ENCODE data around the gene CFH.
"Not testable (repeated sequence)": the region's sequence is repeated elsewhere in the genome, so short reads cannot be mapped to it uniquely, and the experiment has no call there.

CFH gene

DNA sequence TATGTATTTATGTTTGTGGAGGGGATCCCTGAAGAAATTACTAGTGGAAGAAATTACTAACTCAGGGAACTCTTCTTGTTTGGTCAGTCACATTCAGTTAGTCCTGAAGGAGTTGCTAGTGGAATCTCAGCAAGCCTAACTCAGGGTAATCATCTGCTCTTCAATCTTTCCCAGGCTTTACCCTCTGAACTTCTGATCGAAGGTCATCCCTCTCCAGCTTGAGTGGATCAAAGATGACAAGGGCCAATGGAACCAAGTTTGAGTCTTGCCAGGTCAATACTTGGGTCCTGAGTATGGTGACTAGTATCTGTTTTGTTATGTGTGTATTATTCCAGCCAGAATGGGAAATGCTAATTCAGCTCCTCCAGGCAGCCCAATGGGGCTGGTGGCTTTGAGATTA is 49.3 kb downstream of the CFH start:
- no peak overlapping the region for H3K9ac ChIP-seq (ENCODE audit: low read length)
- no peak for DNase-seq (ENCODE audit: low read depth)
- no peaks in the 10 kb centered on the region for H3K9me3 ChIP-seq (ENCODE audit: control insufficient read depth, low read length)
- H3K27me3 ChIP-seq (replicated peaks; ENCODE audit: control insufficient read depth, insufficient read depth, low read length): no peaks in the 10 kb centered on the region
- H3K4me1 ChIP-seq (ENCODE audit: control insufficient read depth, insufficient read depth, low read length): no peaks in the 10 kb centered on the region
- no peak overlapping the region for H3K4me3 ChIP-seq (ENCODE audit: low read length)
- peaks cover 48% of the 10 kb centered on the region for H3K36me3 ChIP-seq (ENCODE audit: control insufficient read depth, insufficient read depth, low read length, severe bottlenecking)

DNA sequence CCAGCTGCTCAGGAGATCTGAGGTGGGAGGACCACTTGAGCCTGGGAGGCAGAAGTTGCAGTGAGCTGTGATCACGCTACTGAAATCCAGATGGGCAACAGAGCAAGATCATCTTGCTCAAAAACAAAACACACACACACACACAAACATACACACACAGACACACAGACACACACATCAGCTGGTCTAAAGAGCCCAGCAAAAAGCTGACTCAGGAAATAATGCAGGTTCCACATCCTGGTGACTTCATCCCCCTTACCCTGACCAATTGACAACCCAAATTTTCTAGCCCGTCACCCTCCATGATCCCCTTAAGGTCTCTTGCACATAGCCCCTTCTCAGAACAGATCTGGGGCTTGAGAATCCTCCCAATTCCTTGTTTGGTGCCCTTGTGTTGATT is 58.0 kb downstream of the CFH start:
- not testable (repeated sequence) for H3K9me3 ChIP-seq (ENCODE audit: control insufficient read depth, low read length); DNase-seq (ENCODE audit: low read depth); H3K27me3 ChIP-seq (replicated peaks; ENCODE audit: control insufficient read depth, insufficient read depth, low read length); H3K9ac ChIP-seq (ENCODE audit: low read length); H3K4me1 ChIP-seq (ENCODE audit: control insufficient read depth, insufficient read depth, low read length); H3K4me3 ChIP-seq (ENCODE audit: low read length)
- peaks cover 18% of the 10 kb centered on the region for H3K36me3 ChIP-seq (ENCODE audit: control insufficient read depth, insufficient read depth, low read length, severe bottlenecking)

DNA sequence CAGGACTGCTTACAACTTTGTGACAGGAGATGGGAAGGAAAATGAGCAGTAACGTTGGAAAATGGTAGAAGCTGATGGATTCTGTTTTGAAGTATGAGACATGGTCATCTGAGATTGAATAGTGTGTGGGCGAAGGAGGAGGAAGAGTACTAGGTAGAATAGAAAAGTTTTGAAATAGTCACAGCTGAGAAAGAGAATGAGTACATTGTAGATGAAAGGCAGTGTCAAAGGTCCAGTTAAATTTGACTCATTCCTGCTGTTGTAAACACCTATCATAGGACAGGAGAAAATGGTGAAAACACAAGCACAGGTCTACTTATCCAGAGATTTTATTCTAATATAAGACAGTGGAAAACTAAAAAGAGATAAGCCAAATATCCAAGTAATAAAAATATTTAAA is 66.0 kb downstream of the CFH start:
- Histone ChIP-seq H3K4me1 (ENCODE audit: control insufficient read depth, insufficient read depth, low read length) (no peaks in the 10 kb centered on the region), H3K9me3 (ENCODE audit: control insufficient read depth, low read length) (no peaks in the 10 kb centered on the region), H3K4me3 (ENCODE audit: low read length) (no peak overlapping the region), H3K36me3 (ENCODE audit: control insufficient read depth, insufficient read depth, low read length, severe bottlenecking) (peaks cover 12% of the 10 kb centered on the region), H3K9ac (ENCODE audit: low read length) (no peak overlapping the region), H3K27me3 (replicated peaks; ENCODE audit: control insufficient read depth, insufficient read depth, low read length) (no peaks in the 10 kb centered on the region)
- no peak for DNase-seq (ENCODE audit: low read depth)

- H3K4me3 ChIP-seq (ENCODE audit: low read length): no peak overlapping the region
- DNase-seq (ENCODE audit: low read depth): peak; percentile 26
Observed at GRCh38 chr1:196723325-196724185, 71.7 kb downstream of the CFH start.

DNA sequence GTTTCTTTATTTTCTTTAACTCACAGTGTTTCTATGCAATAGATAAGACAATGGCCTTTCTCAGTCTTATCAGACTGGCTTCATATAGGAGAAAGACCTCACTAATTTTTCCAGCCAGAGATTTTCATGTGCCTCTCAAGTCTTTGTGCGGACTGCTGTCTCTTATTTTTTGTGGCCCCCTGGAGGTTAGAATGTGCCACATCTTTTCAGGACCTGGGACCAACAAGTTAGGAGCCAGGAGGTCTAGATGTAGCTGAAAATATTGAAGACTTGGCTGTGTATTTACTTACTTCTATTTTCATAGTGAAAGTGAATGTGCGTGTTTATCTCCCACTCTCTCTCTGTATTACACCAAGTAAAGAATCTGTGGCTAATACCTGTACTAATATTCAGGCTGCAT is 80.7 kb downstream of the CFH start:
- Histone ChIP-seq H3K27me3 (replicated peaks; ENCODE audit: control insufficient read depth, insufficient read depth, low read length) (no peaks in the 10 kb centered on the region), H3K36me3 (ENCODE audit: control insufficient read depth, insufficient read depth, low read length, severe bottlenecking) (peaks cover 32% of the 10 kb centered on the region), H3K9ac (ENCODE audit: low read length) (no peak overlapping the region), H3K4me3 (ENCODE audit: low read length) (no peak overlapping the region), H3K4me1 (ENCODE audit: control insufficient read depth, insufficient read depth, low read length) (no peaks in the 10 kb centered on the region), H3K9me3 (ENCODE audit: control insufficient read depth, low read length) (no peaks in the 10 kb centered on the region)
- DNase-seq (ENCODE audit: low read depth): no peak

More at GRCh38 chr1:196723325-196724185, 71.7 kb downstream of the CFH start:
- Histone ChIP-seq H3K36me3 (ENCODE audit: control insufficient read depth, insufficient read depth, low read length, severe bottlenecking) (peaks cover 36% of the 10 kb centered on the region), H3K9ac (ENCODE audit: low read length) (no peak overlapping the region), H3K9me3 (ENCODE audit: control insufficient read depth, low read length) (no peaks in the 10 kb centered on the region), H3K4me1 (ENCODE audit: control insufficient read depth, insufficient read depth, low read length) (no peaks in the 10 kb centered on the region), H3K27me3 (replicated peaks; ENCODE audit: control insufficient read depth, insufficient read depth, low read length) (no peaks in the 10 kb centered on the region)

DNA sequence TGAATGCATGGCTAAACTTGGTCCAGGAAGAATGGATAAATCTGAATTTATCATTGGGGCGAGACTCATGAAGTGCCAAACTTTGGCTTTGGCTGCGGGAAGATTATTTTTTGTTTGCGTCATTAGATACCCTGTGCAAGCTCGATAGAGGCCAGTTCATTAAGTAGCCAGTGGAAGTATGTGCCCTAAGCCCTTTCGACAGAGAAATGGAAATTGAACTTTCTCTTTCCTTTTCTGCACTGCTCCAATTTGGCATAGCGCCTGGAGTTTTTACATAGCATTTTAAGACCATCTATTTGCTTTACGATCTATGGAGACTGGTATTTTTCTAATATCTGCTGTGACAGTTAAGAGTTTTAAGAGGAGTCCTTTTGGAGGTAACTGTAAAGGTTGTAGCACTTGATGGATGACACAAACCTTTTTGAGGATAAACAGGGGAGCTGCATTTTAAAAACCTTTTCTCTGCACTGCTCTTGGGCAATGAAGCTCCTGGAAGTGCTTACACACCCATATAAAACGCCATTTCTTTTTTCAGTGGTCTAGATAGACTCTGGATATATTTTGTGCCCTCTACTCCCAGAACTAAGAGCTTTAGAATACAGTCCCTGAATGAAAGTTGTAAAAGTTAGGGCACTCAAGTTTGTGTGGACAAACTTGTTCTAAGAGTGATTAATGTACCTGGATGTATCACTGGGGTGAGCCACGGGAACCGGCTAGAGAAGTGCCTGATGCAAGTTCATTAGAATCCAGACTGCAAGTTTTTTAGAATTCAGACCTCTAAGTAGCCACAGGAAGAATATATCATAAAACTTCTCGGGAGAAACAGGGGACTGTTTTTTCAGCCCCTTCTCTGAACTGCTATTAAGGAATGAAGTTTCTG is 81.5 kb downstream of the CFH start:
- Histone ChIP-seq H3K9ac (ENCODE audit: low read length) (no peak overlapping the region), H3K9me3 (ENCODE audit: control insufficient read depth, low read length) (peaks cover 4% of the 10 kb centered on the region), H3K4me1 (ENCODE audit: control insufficient read depth, insufficient read depth, low read length) (no peaks in the 10 kb centered on the region), H3K36me3 (ENCODE audit: control insufficient read depth, insufficient read depth, low read length, severe bottlenecking) (peaks cover 31% of the 10 kb centered on the region), H3K27me3 (replicated peaks; ENCODE audit: control insufficient read depth, insufficient read depth, low read length) (no peaks in the 10 kb centered on the region), H3K4me3 (ENCODE audit: low read length) (no peak overlapping the region)
- no peak for DNase-seq (ENCODE audit: low read depth)

DNA sequence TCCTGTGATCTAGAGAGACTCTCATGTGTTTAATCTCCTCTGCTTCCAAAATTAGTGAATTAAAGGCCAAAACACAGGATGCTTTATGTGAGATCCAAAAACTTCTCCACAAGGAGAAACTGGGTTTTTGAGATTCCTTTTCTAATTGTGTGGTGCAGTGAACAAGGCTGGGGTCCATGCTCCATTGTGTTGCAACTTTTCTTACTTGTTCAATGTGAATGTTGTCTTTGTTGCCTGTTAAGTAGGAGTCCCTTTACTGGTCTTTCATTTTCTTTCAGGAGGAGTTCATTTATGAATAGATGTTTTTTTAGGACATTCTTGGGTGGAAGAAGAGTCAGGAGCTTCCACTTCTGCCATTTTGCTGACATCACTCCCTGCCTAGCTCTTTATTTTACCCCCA is 82.2 kb downstream of the CFH start:
- no peaks in the 10 kb centered on the region for H3K4me1 ChIP-seq (ENCODE audit: control insufficient read depth, insufficient read depth, low read length)

DNA sequence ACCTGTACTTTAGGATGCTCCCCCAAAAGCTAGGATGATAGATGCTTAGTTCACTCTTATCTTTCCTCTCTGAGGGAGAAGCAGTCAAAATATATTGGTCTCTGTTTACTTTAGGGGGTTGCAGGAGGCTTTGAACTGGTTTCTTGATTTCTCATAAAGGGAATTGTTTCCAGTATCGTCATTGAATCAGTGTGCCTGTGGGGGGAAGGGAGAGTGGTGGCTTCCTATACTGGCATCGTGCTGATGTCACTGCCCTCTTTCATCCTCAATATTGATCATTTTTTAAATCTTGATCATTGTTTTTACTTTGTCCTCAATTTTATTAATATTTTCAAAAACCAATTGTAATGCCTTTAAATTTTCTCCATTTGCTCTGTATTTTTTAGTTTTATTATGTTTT is 82.6 kb downstream of the CFH start:
- H3K9ac ChIP-seq (ENCODE audit: low read length): no peak overlapping the region
- H3K4me1 ChIP-seq (ENCODE audit: control insufficient read depth, insufficient read depth, low read length): no peaks in the 10 kb centered on the region
- peaks cover 10% of the 10 kb centered on the region for H3K9me3 ChIP-seq (ENCODE audit: control insufficient read depth, low read length)
- H3K36me3 ChIP-seq (ENCODE audit: control insufficient read depth, insufficient read depth, low read length, severe bottlenecking): peaks cover 34% of the 10 kb centered on the region
- DNase-seq (ENCODE audit: low read depth): no peak
- H3K27me3 ChIP-seq (replicated peaks; ENCODE audit: control insufficient read depth, insufficient read depth, low read length): no peaks in the 10 kb centered on the region
- no peak overlapping the region for H3K4me3 ChIP-seq (ENCODE audit: low read length)

More for the DNA sequence above, 82.2 kb downstream of the CFH start:
- H3K27me3 ChIP-seq (replicated peaks; ENCODE audit: control insufficient read depth, insufficient read depth, low read length): no peaks in the 10 kb centered on the region
- peaks cover 10% of the 10 kb centered on the region for H3K9me3 ChIP-seq (ENCODE audit: control insufficient read depth, low read length)
- H3K9ac ChIP-seq (ENCODE audit: low read length): no peak overlapping the region
- no peak for DNase-seq (ENCODE audit: low read depth)
- H3K36me3 ChIP-seq (ENCODE audit: control insufficient read depth, insufficient read depth, low read length, severe bottlenecking): peaks cover 33% of the 10 kb centered on the region
- H3K4me3 ChIP-seq (ENCODE audit: low read length): no peak overlapping the region

- peaks cover 12% of the 10 kb centered on the region for H3K9me3 ChIP-seq (ENCODE audit: control insufficient read depth, low read length)
- H3K4me3 ChIP-seq (ENCODE audit: low read length): no peak overlapping the region
- H3K9ac ChIP-seq (ENCODE audit: low read length): no peak overlapping the region
- no peaks in the 10 kb centered on the region for H3K4me1 ChIP-seq (ENCODE audit: control insufficient read depth, insufficient read depth, low read length)
- H3K27me3 ChIP-seq (replicated peaks; ENCODE audit: control insufficient read depth, insufficient read depth, low read length): no peaks in the 10 kb centered on the region
- peaks cover 52% of the 10 kb centered on the region for H3K36me3 ChIP-seq (ENCODE audit: control insufficient read depth, insufficient read depth, low read length, severe bottlenecking)
- no peak for DNase-seq (ENCODE audit: low read depth)
Observed at GRCh38 chr1:196738730-196739129, 86.9 kb downstream of the CFH start.

GRCh38 chr1:196743244-196743643 is 91.4 kb downstream of the CFH start:
- DNase-seq (ENCODE audit: low read depth): peak; percentile 58
- peaks cover 43% of the 10 kb centered on the region for H3K36me3 ChIP-seq (ENCODE audit: control insufficient read depth, insufficient read depth, low read length, severe bottlenecking)
- not testable (repeated sequence) for H3K4me3 ChIP-seq (ENCODE audit: low read length); H3K9ac ChIP-seq (ENCODE audit: low read length); H3K27me3 ChIP-seq (replicated peaks; ENCODE audit: control insufficient read depth, insufficient read depth, low read length); H3K9me3 ChIP-seq (ENCODE audit: control insufficient read depth, low read length); H3K4me1 ChIP-seq (ENCODE audit: control insufficient read depth, insufficient read depth, low read length)

DNA sequence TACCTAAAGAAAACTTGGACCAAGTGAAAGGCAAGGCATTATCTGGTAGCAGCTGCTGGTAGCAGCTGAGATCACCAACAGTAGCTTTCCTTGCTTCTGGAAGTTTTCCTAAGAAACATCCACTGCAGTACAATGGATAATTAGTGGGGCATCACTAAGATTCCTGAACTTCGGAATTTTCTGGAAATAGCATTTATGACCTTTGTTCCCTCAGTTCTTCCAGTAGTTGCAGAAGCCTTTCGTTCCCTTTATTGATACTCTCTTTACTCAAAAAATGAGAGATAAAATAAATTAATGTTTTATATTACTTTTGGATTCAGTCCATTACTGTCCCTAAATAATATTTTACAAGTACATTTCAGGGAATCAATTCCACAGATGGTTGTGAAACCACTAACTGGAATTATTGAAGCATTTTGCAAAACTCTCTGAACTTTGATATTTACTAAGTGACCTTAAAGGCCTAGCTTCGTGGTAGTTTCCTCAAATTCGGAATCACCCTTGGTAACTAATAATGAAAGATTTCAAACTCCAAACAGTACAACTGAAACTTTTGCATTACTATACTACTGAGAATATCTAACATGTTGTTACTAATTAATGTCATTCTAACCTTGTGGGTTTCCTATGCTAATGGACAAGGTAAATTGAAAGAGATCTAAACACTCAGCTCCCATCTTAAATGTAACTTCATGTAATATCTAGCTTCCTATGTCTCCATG is 113.3 kb downstream of the CFH start:
- H3K9me3 ChIP-seq (ENCODE audit: control insufficient read depth, low read length); DNase-seq (ENCODE audit: low read depth); H3K9ac ChIP-seq (ENCODE audit: low read length); H3K4me1 ChIP-seq (ENCODE audit: control insufficient read depth, insufficient read depth, low read length); H3K27me3 ChIP-seq (replicated peaks; ENCODE audit: control insufficient read depth, insufficient read depth, low read length); H3K36me3 ChIP-seq (ENCODE audit: control insufficient read depth, insufficient read depth, low read length, severe bottlenecking); H3K4me3 ChIP-seq (ENCODE audit: low read length): not testable (repeated sequence)
